Fibroblast of skin of right biceps (primary cell): ENCODE results near the gene TSSC4.

Experiments
- DNase-seq: peaks from one replicate; pipeline ENCODE4 v3.0.0-alpha.2; 2013

TSSC4 gene

GRCh38 chr11:2369896-2370295 is 30.7 kb upstream of the TSSC4 start:
- no peak for DNase-seq

- DNase-seq: no peak
These were observed 25.9 kb upstream of the TSSC4 start for GRCh38 chr11:2374456-2375201.

GRCh38 chr11:2375341-2375853 is 25.2 kb upstream of the TSSC4 start:
- no peak for DNase-seq

GRCh38 chr11:2375964-2376551 is 24.5 kb upstream of the TSSC4 start:
- no peak for DNase-seq

DNA sequence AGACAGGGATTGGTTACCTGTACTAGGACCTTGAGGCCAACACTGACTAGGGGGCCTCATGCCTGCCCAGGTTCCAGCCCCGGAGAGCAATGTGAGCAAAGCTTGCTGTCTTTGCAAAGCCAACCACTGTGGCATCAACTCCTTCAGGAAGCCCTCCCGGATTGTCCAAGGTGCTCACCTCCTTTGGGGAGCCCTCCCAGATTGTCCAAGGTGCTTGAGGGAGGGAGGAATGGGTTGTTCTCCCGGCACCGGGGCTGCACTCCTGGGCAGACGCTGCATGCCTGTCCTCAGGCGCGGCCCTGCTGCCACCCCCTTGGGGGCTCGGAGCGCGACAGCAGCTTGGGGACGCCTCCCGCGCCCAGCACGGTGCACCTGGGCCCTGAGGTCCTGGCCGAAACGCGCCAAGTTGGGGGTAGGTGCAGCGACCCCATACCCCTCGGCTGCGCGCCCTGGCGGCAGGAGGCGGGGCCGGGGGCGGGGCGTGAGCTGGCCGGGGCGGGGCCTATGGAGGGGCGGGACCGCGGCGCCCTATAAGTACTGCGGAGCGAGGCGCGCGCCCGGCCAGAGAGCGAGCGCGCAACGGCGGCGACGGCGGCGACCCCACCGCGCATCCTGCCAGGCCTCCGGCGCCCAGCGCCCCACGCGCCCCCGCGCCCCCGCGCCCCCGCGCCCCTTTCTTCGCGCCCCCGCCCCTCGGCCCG is 23.6 kb upstream of the TSSC4 start, which contains the start of gene CD81:
Gene CD81, plus strand, starts transcription at position 560 of the 701 bp plus-strand sequence. CDS start 240 bp downstream, outside the sequence.
- peak; percentile 44 for DNase-seq

- DNase-seq: peak; percentile 59
These were observed 22.8 kb upstream of the TSSC4 start for GRCh38 chr11:2377511-2378443.

GRCh38 chr11:2378527-2379210 is 21.9 kb upstream of the TSSC4 start:
- peak; percentile 62 for DNase-seq

GRCh38 chr11:2379466-2380174 is 20.9 kb upstream of the TSSC4 start:
- no peak for DNase-seq

- DNase-seq: no peak
These were observed 20.2 kb upstream of the TSSC4 start for GRCh38 chr11:2380396-2380795.

- DNase-seq: no peak
These were observed 19.7 kb upstream of the TSSC4 start for GRCh38 chr11:2380807-2381350.

DNA sequence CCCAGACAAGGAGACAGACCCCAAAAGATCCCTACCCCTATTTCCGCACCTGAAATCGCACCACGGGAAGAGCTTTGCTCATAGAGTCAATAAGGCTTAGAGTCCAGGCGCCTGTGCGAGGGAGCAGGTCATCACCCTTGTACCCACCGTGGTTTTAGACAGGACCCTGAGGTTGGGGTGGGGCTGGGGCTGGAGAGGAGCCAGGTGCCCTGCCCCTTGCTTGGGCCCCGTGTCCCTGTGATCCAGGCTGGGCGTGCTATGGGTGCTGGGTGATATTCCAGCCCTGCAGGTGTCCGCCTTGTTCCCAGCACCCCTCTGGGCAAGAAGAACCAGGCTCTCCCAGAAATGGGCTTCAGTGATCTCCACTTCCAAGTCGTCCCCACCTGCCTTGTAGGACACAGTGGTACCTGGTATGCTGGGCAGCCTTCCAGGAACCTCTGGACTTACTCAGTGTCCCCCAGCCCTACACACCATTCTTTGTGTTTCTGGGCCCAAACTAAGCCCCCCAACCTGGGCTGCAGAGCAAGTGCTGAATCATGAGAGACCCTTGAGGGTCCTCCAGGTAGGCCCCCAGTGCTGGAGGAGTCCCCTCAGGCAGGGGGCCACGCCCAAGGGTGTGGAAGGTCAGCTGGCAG is 18.9 kb upstream of the TSSC4 start:
- DNase-seq: no peak

- no peak for DNase-seq
These were observed 18.4 kb upstream of the TSSC4 start for GRCh38 chr11:2382129-2382517.

DNA sequence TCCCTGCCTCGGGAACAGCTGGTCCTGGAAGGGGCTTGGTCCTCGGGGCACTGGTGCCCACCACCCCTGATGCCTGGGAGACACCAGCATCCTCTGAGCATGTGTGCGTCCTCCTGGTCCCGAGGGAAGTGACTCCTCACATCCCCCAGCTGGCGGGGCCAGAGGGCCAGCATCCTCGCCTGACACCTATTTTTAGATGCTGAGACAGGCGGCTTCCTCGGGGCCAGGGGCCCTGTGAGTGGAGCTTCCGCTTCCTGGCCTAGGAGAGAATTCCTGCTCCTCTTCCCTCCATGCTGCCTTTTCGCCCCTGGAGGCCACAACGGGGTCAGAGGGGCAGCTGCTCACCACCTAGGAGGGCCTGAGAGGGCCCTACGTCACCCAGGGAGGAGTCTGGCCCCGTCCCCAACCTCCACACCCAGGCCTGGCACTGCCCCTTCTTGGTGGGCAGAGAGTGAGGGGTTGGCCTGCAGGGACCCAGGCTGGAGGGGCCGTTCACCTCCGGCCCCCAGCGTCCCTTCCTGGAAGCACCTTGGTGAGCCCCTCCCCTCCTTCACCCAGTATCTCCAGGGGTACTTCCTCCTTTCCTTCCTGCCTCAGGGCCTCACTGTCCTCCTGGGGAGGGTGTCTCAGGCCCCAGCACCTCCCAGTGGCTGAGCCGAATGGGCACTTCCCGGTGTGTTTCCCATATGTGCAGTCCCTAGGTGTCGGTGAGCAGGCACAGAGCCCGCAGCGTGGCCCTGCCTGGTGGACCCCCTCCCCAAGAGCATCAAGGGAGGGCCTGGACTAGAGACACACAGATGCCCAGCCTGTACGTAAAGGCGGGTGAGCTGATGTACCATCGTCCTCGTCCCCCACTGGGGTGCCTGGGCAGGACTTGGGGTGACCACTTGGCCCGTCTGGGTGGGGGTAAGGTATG is 17.4 kb upstream of the TSSC4 start:
- DNase-seq: peak; percentile 60

DNA sequence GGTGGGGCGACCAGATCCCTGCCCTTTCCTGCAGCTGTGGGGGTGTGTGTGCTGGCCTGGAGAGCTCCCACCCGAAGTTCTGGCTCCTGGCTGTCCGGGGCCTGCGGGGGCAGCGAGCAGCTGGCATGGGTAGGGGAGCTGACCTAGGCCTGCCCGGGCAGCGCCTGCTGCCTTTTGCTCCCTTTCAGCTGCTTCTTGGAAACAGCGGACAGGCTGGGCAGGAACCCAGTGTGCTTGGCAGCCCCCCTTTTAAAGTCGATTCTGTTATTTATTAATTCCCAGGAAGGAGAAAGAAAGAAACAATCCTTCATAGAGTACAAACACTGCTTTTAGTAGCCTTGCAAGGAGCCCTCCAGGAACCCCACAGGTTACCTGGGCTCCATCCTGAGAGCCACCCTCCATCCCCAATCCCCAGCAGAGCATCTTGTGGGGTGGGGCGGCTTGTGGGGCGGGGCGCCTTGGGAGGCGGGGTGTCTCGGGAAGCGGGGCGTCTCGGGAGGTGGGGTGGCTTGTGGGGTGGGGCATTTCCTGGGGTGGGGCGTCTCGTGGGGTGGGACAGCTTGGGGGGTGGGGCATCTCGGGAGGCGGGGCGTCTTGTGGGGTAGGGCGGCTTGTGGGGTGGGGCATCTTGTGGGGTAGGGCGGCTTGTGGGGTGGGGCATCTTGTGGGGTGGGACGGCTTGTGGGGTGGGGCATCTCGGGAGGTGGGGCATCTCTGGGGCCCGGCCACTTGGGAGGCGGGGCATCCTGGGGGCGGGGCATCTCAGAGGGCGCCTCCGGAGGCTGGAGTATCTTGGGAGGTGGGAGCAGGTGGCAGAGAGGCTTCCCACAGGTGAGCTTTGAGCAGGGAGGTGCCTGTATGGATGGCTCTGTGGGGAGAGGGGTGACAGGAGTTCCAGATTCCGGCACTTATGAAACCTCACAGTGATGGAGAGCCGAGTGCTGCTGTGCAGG is 16.4 kb upstream of the TSSC4 start:
- DNase-seq: no peak

- no peak for DNase-seq
These were observed 15.1 kb upstream of the TSSC4 start for GRCh38 chr11:2385156-2386151.

- no peak for DNase-seq
These were observed 14.0 kb upstream of the TSSC4 start for GRCh38 chr11:2386591-2386990.
